CD4-positive, alpha-beta T cell (primary cell): ENCODE measurements around the gene WDR82. TPM values are rescaled to one million over a fixed set of nuclear protein-coding genes. Genes with fewer than 3 reads are reported as not detected.

ENCODE experiments used
- ATAC-seq: fragments of 200-7000 bp; cut with Tn5 transposase; one replicate; pipeline ENCODE4 v1.10.0; 2022; ENCODE audit warnings: mild to moderate bottlenecking; ENCODE audit not compliant: poor library complexity
- CTCF ChIA-PET: fragments of 350-600 bp; sonication (Branson Sonifier 250); formaldehyde crosslinking; loops from one replicate; lab custom pipeline; 2021; ENCODE audit warnings: antibody characterized with exemption, inconsistent platforms; lab: Charles Lee
- POLR2A ChIA-PET: fragments of 350-600 bp; sonication (Branson Sonifier 250); formaldehyde crosslinking; loops from one replicate; lab custom pipeline; 2021; ENCODE audit warnings: antibody characterized with exemption, inconsistent platforms; lab: Charles Lee
- DNase-seq, 14 experiments: peaks; one replicate each; pipeline ENCODE4 v3.0.0-alpha.2; 2013 to 2020; ENCODE audit warnings: mixed read lengths in 2 of 14
- H3K27ac ChIP-seq, 2 donors: one replicate each; pipeline versions ENCODE4 v1.5.1 to v1.7.0; 2013; ENCODE audit warnings: low read length in 2 of 2, low read depth in 1 of 2, mild to moderate bottlenecking in 1 of 2
- H3K27me3 ChIP-seq, 2 experiments: 1 replicate in 1 of 2; 2 replicates in 1 of 2; pipeline versions ENCODE4 v1.6.1 to v1.7.0; 2013; ENCODE audit warnings: low read length in 2 of 2, control low read depth in 1 of 2, mild to moderate bottlenecking in 1 of 2, moderate library complexity in 1 of 2; ENCODE audit not compliant: insufficient read depth in 2 of 2, control insufficient read depth in 1 of 2
- H3K36me3 ChIP-seq: one replicate; pipeline ENCODE4 v1.6.1; 2013; ENCODE audit warnings: low read length, control low read depth; ENCODE audit not compliant: insufficient read depth
- H3K4me1 ChIP-seq: one replicate; pipeline ENCODE4 v1.6.1; 2013; ENCODE audit warnings: low read length, control low read depth; ENCODE audit not compliant: insufficient read depth
- H3K4me3 ChIP-seq: one replicate; pipeline ENCODE4 v1.5.1; 2013; ENCODE audit warnings: mild to moderate bottlenecking, low read length, moderate library complexity
- H3K9me3 ChIP-seq, 2 experiments: 1 replicate in 1 of 2; 2 replicates in 1 of 2; pipeline versions ENCODE4 v1.6.1 to v1.7.0; 2013; ENCODE audit warnings: low read length in 2 of 2, mild to moderate bottlenecking in 2 of 2, control low read depth in 1 of 2, moderate library complexity in 1 of 2; ENCODE audit not compliant: control insufficient read depth in 1 of 2, insufficient read depth in 1 of 2
- H3K27ac Mint-ChIP-seq: one replicate; pipeline ENCODE4 v1.8.0; 2020; ENCODE audit warnings: mixed read lengths
- H3K27me3 Mint-ChIP-seq: one replicate; pipeline ENCODE4 v1.8.0; 2021; ENCODE audit warnings: mixed read lengths
- H3K36me3 Mint-ChIP-seq: one replicate; pipeline ENCODE4 v1.8.0; 2021; ENCODE audit warnings: low read depth, mixed read lengths
- H3K4me1 Mint-ChIP-seq: one replicate; pipeline ENCODE4 v1.8.0; 2021; ENCODE audit warnings: low read depth, mixed read lengths
- H3K4me3 Mint-ChIP-seq: one replicate; pipeline ENCODE4 v1.8.0; 2020; ENCODE audit warnings: mild to moderate bottlenecking, mixed read lengths
- H3K9me3 Mint-ChIP-seq: one replicate; pipeline ENCODE4 v1.8.0; 2020; ENCODE audit warnings: mixed read lengths
- intact Hi-C, 2 experiments: fragments of 100-400 bp; cut with DNase I in 1 of 2; cut with micrococcal nuclease in 1 of 2; formaldehyde crosslinking; loops; one replicate each; pipeline versions ENCODE4 v1.15.1 to v1.9.0; 2023 to 2025; cut with DNase I, micrococcal nuclease
- total RNA-seq, 174 experiments: library from RNA in 2 of 174; stranded (reverse) in 2 of 174; gene quantifications; one replicate each; pipeline ENCODE4 v1.2.3 and lab custom pipeline; 2021 to 2026
- TF ChIP-seq, protein P1 (sequence below): fragments of 200-600 bp; IDR thresholded peaks from one replicate; pipeline ENCODE4 v1.8.0; 2022; ENCODE audit warnings: antibody characterized with exemption, mild to moderate bottlenecking

Gene WDR82
- total RNA-seq, 2 experiments from 2014 or later, result 114 TPM

- no peaks in the 10 kb centered on the region for H3K9me3 ChIP-seq
- H3K4me3 ChIP-seq, result no peak overlapping the region
- no peak for DNase-seq
- no peaks in the 10 kb centered on the region for H3K9me3 Mint-ChIP-seq
- H3K27ac ChIP-seq, result no peak overlapping the region
- H3K36me3 ChIP-seq, result peaks cover 18% of the 10 kb centered on the region
- no peaks in the 10 kb centered on the region for H3K27me3 Mint-ChIP-seq
- ChIA-PET POLR2A (no interaction called here), CTCF (no interaction called here)
- ATAC-seq, result no peak
- TF ChIP-seq, protein P1, sequence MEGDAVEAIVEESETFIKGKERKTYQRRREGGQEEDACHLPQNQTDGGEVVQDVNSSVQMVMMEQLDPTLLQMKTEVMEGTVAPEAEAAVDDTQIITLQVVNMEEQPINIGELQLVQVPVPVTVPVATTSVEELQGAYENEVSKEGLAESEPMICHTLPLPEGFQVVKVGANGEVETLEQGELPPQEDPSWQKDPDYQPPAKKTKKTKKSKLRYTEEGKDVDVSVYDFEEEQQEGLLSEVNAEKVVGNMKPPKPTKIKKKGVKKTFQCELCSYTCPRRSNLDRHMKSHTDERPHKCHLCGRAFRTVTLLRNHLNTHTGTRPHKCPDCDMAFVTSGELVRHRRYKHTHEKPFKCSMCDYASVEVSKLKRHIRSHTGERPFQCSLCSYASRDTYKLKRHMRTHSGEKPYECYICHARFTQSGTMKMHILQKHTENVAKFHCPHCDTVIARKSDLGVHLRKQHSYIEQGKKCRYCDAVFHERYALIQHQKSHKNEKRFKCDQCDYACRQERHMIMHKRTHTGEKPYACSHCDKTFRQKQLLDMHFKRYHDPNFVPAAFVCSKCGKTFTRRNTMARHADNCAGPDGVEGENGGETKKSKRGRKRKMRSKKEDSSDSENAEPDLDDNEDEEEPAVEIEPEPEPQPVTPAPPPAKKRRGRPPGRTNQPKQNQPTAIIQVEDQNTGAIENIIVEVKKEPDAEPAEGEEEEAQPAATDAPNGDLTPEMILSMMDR, result no peak
- peaks cover 21% of the 10 kb centered on the region for H3K4me1 Mint-ChIP-seq
- H3K27ac Mint-ChIP-seq, result no peak overlapping the region
- H3K4me3 Mint-ChIP-seq, result no peak overlapping the region
- intact Hi-C loops, result no loop called here
- H3K36me3 Mint-ChIP-seq, result peaks cover 10% of the 10 kb centered on the region
- peaks cover 31% of the 10 kb centered on the region for H3K4me1 ChIP-seq
- H3K27me3 ChIP-seq, result no peaks in the 10 kb centered on the region
Observed at GRCh38 chr3:52313188-52313773, 34.8 kb upstream of the WDR82 start.

DNA sequence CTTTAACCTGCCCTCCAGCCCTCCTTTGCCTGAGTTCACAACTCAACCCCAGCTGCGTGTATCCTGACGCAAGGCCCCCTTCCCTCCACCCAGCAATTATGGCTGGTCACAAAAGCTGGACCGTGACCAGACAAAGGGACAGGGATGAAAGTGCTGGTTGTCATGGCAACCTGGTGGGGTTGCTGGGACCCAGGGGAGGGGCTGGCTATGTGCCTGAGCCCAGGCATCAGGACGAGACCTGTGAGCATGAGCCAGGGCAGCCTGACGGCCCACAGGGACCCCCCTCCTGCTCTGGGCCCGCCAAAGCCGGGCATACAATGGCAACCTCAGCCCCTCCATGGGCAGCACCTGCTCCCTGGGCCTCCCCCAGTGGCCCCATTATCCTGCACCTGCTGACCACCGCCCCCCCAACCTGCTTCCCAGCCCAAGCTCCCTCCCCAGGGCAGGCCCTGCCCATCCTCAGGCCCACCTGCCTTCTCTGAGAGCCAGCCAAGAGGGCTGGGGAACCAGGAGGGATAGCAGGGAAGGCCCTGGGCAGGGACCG lies 33.2 kb upstream of the WDR82 start:
- TF ChIP-seq, protein P1, result no peak
- Mint-ChIP-seq H3K4me1 (peaks cover 22% of the 10 kb centered on the region), H3K9me3 (no peaks in the 10 kb centered on the region), H3K36me3 (peaks cover 12% of the 10 kb centered on the region), H3K27ac (no peak overlapping the region), H3K27me3 (no peaks in the 10 kb centered on the region), H3K4me3 (no peak overlapping the region)
- Histone ChIP-seq H3K36me3 (peaks cover 17% of the 10 kb centered on the region), H3K27me3 (no peaks in the 10 kb centered on the region), H3K4me3 (no peak overlapping the region), H3K9me3 (no peaks in the 10 kb centered on the region), H3K4me1 (peaks cover 33% of the 10 kb centered on the region), H3K27ac (no peak overlapping the region)
- intact Hi-C loops, result no loop called here
- CTCF ChIA-PET, result no interaction called here
- DNase-seq (no peak), ATAC-seq (no peak)
- POLR2A ChIA-PET, result no interaction called here

- H3K4me1 Mint-ChIP-seq, result peaks cover 24% of the 10 kb centered on the region
- Histone ChIP-seq H3K36me3 (peaks cover 13% of the 10 kb centered on the region), H3K9me3 (no peaks in the 10 kb centered on the region), H3K4me3 (no peak overlapping the region), H3K27me3 (no peaks in the 10 kb centered on the region), H3K4me1 (peaks cover 35% of the 10 kb centered on the region), H3K27ac (no peak overlapping the region)
- intact Hi-C loops, result no loop called here
- TF ChIP-seq, protein P1, result no peak
- H3K4me3 Mint-ChIP-seq, result no peak overlapping the region
- ChIA-PET CTCF (no interaction called here), POLR2A (no interaction called here)
- peak; percentile 55 for ATAC-seq
- no peaks in the 10 kb centered on the region for H3K9me3 Mint-ChIP-seq
- peak in 5 of 14 experiments; percentile 21 to 74 (median 59) for DNase-seq
- H3K27ac Mint-ChIP-seq, result no peak overlapping the region
- H3K36me3 Mint-ChIP-seq, result peaks cover 18% of the 10 kb centered on the region
- H3K27me3 Mint-ChIP-seq, result no peaks in the 10 kb centered on the region
Observed at GRCh38 chr3:52310861-52311575, 32.6 kb upstream of the WDR82 start.
